Measurements from ENCODE around the gene GLRX2. TPM values are rescaled to one million over a fixed set of nuclear protein-coding genes. Genes with fewer than 3 reads are reported as not detected.
A peak's percentile ranks its signal among the peaks of the same experiment; 100 is the strongest.

The GLRX2 gene
- polyA plus RNA-seq, 1 of the 3 experiments (the other 2 are of a cell fraction): 12.8 TPM

- TF ChIP-seq SMC3 (IDR thresholded peaks at IDR 0.05; ENCODE audit: low read depth, low read length) (no peak), GABPA (IDR thresholded peaks at IDR 0.05; ENCODE audit: low read depth) (no peak), POLR2AphosphoS5 (IDR thresholded peaks at IDR 0.05; ENCODE audit: low read depth, low read length) (no peak)
Observed at GRCh38 chr1:193113258-193113991, 8.2 kb upstream of the GLRX2 start (continued).

DNA sequence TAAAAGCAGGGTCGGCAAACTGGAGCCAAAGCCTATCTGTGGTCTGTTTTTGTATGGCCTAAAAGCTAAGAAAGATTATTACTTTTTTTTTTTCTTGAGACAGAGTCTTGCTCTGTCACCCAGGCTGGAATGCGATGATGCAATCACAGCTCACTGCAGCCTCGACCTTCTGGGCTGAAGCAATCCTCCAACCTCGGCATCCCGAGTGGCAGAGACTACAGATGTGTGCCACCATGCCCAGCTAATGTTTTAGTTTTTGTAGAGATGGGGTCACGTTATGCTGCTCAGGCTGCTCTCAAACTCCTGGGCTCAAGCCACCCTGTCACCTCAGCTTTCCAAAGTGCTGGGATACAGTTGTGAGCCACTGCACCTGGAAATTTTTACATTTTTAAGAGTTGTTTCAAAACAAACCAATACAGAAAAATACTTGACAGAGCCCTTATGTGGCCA, 6.5 kb upstream of the GLRX2 start:
- Histone ChIP-seq H2AFZ (ENCODE audit: low read depth) (peak overlapping the region; percentile 88), H3K36me3 (replicated peaks in 1 of 2; ENCODE audit: control insufficient read depth in 1 of 2, insufficient read depth in 2 of 2, low read length in 1 of 2) (no peaks in the 10 kb centered on the region), H3K4me2 (peak overlapping the region; percentile 69), H3K4me1 (ENCODE audit: control insufficient read depth in 1 of 2, insufficient read depth in 2 of 2, low read depth in 1 of 2, low read length in 1 of 2) (peaks cover 2 to 15% of the 10 kb centered on the region in 2 experiments; a peak in 3 of 4 replicates), H3K4me3 (ENCODE audit: low read depth in 2 of 2, low read length in 1 of 2) (no peak overlapping the region), H3K79me2 (ENCODE audit: insufficient read depth) (no peaks in the 10 kb centered on the region), H4K20me1 (ENCODE audit: insufficient read depth) (no peaks in the 10 kb centered on the region), H3K9me3 (no peaks in the 10 kb centered on the region), H3K27ac (ENCODE audit: low read depth in 2 of 2, low read length in 1 of 2) (peak overlapping the region; percentile 60 to 78; a peak in 3 of 4 replicates), H3K27me3 (ENCODE audit: insufficient read depth) (no peaks in the 10 kb centered on the region), H3K9me2 (no peaks in the 10 kb centered on the region), H3K9ac (peak overlapping the region; percentile 50; the same call in 1 of the 2 replicates), H3F3A (replicated peaks; ENCODE audit: insufficient read depth) (peaks cover 5% of the 10 kb centered on the region)
- POLR2A ChIA-PET: no interaction called here
- 15% methylated on average over 6 of the region's 6 CpGs for WGBS (ENCODE audit: low lambda C conversion rate)
- CTCF ChIA-PET: interaction anchor here (5.8 kb wide), 1 partner anchor 10 kb away, joined by 35 read pairs; the partner anchor contains the start of gene CDC73
- TF ChIP-seq TCF12 (IDR thresholded peaks at IDR 0.05) (peak; percentile 49), FOSL2 (IDR thresholded peaks at IDR 0.05; ENCODE audit: borderline replicate concordance, low read depth) (peak; percentile 52; the same call in 1 of the 2 replicates), POLR2AphosphoS5 (IDR thresholded peaks at IDR 0.05; ENCODE audit: low read depth, low read length) (no peak), TEAD4 (IDR thresholded peaks at IDR 0.05; ENCODE audit: borderline replicate concordance, insufficient read depth) (peak; percentile 79; the same call in 1 of the 2 replicates)
- TF ChIP-seq, protein P1, sequence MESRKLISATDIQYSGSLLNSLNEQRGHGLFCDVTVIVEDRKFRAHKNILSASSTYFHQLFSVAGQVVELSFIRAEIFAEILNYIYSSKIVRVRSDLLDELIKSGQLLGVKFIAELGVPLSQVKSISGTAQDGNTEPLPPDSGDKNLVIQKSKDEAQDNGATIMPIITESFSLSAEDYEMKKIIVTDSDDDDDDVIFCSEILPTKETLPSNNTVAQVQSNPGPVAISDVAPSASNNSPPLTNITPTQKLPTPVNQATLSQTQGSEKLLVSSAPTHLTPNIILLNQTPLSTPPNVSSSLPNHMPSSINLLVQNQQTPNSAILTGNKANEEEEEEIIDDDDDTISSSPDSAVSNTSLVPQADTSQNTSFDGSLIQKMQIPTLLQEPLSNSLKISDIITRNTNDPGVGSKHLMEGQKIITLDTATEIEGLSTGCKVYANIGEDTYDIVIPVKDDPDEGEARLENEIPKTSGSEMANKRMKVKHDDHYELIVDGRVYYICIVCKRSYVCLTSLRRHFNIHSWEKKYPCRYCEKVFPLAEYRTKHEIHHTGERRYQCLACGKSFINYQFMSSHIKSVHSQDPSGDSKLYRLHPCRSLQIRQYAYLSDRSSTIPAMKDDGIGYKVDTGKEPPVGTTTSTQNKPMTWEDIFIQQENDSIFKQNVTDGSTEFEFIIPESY (IDR thresholded peaks at IDR 0.05; ENCODE audit: borderline replicate concordance, low read depth): no peak
- TF ChIP-seq, protein P2, sequence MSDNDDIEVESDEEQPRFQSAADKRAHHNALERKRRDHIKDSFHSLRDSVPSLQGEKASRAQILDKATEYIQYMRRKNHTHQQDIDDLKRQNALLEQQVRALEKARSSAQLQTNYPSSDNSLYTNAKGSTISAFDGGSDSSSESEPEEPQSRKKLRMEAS (IDR thresholded peaks at IDR 0.05; ENCODE audit: low read depth): peak; percentile 69
- DNase-seq: no peak

- ChIA-PET CTCF (interaction anchor here (5.8 kb wide), 1 partner anchor 11 kb away, joined by 35 read pairs; the partner anchor contains the start of gene CDC73), POLR2A (no interaction called here)
- Histone ChIP-seq H3K9me3 (no peaks in the 10 kb centered on the region), H2AFZ (ENCODE audit: low read depth) (peak overlapping the region; percentile 88; the same call in 1 of the 2 replicates), H3K4me2 (no peak overlapping the region), H3K4me1 (ENCODE audit: control insufficient read depth in 1 of 2, insufficient read depth in 2 of 2, low read depth in 1 of 2, low read length in 1 of 2) (peaks cover 2 to 15% of the 10 kb centered on the region in 2 experiments; a peak in 3 of 4 replicates), H3K9me2 (no peaks in the 10 kb centered on the region), H3K36me3 (replicated peaks in 1 of 2; ENCODE audit: control insufficient read depth in 1 of 2, insufficient read depth in 2 of 2, low read length in 1 of 2) (no peaks in the 10 kb centered on the region), H3K27me3 (ENCODE audit: insufficient read depth) (no peaks in the 10 kb centered on the region), H3K27ac (ENCODE audit: low read depth in 2 of 2, low read length in 1 of 2) (peak overlapping the region in 1 of 2 experiments; percentile 78; a peak in 3 of 4 replicates), H3K4me3 (ENCODE audit: low read depth in 2 of 2, low read length in 1 of 2) (no peak overlapping the region), H3F3A (replicated peaks; ENCODE audit: insufficient read depth) (peaks cover 10% of the 10 kb centered on the region), H3K79me2 (ENCODE audit: insufficient read depth) (no peaks in the 10 kb centered on the region), H3K9ac (no peak overlapping the region; the same call in 1 of the 2 replicates), H4K20me1 (ENCODE audit: insufficient read depth) (no peaks in the 10 kb centered on the region)
- 81% methylated on average over 3 of the region's 3 CpGs for WGBS (ENCODE audit: low lambda C conversion rate)
- no peak for DNase-seq
- no peak for TF ChIP-seq SMC3 (IDR thresholded peaks at IDR 0.05; ENCODE audit: low read depth, low read length)
- TF ChIP-seq ELF1 (IDR thresholded peaks at IDR 0.05): no peak
- no peak for TF ChIP-seq CHD2 (IDR thresholded peaks at IDR 0.05; ENCODE audit: low read length, partially characterized antibody)
- TF ChIP-seq, protein P2 (IDR thresholded peaks at IDR 0.05; ENCODE audit: low read depth): no peak
- TF ChIP-seq POLR2AphosphoS5 (IDR thresholded peaks at IDR 0.05; ENCODE audit: low read depth, low read length): no peak
- TF ChIP-seq RCOR1 (IDR thresholded peaks at IDR 0.05; ENCODE audit: low read length): no peak
- no peak for TF ChIP-seq RAD21 (IDR thresholded peaks at IDR 0.05; ENCODE audit: low read length)
- TF ChIP-seq TAF1 (IDR thresholded peaks at IDR 0.05; ENCODE audit: borderline replicate concordance, low read depth, low read length): no peak
- TF ChIP-seq SIN3A (IDR thresholded peaks at IDR 0.05; ENCODE audit: borderline replicate concordance, low read depth, low read length): no peak
- TF ChIP-seq EP300 (IDR thresholded peaks at IDR 0.05; ENCODE audit: borderline replicate concordance in 1 of 2, low read depth in 1 of 2, low read length in 1 of 2): no peak
- no peak for TF ChIP-seq GATA2 (CRISPR knock-in tag; IDR thresholded peaks at IDR 0.05)
- no peak for TF ChIP-seq TCF12 (IDR thresholded peaks at IDR 0.05)
- no peak for TF ChIP-seq USF1 (IDR thresholded peaks at IDR 0.05; ENCODE audit: borderline replicate concordance, low read depth)
- TF ChIP-seq RFX5 (IDR thresholded peaks at IDR 0.05; ENCODE audit: low read length): no peak
- TF ChIP-seq TEAD4 (IDR thresholded peaks at IDR 0.05; ENCODE audit: borderline replicate concordance, insufficient read depth): no peak
- no peak for TF ChIP-seq FOXM1 (IDR thresholded peaks at IDR 0.05; ENCODE audit: low read depth)
Observed at GRCh38 chr1:193110864-193111263, 5.7 kb upstream of the GLRX2 start.
